Measurements from ENCODE around the gene ZDHHC5.

The ZDHHC5 gene

DNA sequence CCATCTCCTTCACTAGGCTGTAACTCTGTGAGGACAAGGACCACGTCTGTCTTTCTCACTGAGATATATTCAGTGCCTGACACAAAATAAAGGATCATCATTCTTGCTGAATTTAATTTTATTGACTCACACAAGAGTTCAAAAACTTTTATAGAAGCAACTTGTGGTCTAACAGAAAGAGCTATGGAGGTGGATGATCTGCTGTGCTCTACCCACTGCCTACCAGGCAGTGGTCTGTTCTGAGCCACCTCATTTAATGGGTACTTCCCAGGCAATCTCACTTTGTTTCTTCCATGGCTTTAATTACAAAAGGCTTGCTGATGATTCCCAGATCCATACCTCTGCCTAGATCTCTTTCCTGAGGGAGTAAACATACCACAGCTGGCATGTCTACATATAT, 79.0 kb downstream of the ZDHHC5 start:
- H3K4me3 ChIP-seq (ENCODE audit: low read length in 2 of 2) = no peak overlapping the region
- H3K27me3 ChIP-seq (ENCODE audit: control insufficient read depth in 2 of 2, insufficient read depth in 2 of 2, low read length in 2 of 2) = no peaks in the 10 kb centered on the region
- H3K27ac ChIP-seq (ENCODE audit: low read depth in 2 of 2, low read length in 2 of 2) = no peak overlapping the region
- no peaks in the 10 kb centered on the region for H3K9me3 ChIP-seq (ENCODE audit: control insufficient read depth in 2 of 2, low read length in 2 of 2)
- H3K36me3 ChIP-seq (ENCODE audit: control insufficient read depth in 2 of 2, insufficient read depth in 2 of 2, low read length in 2 of 2) = peaks cover 24 to 31% of the 10 kb centered on the region in 2 donors
- no peak overlapping the region for H3K9ac ChIP-seq (ENCODE audit: low read depth in 1 of 2, low read length in 2 of 2)
- H3K4me1 ChIP-seq (ENCODE audit: control insufficient read depth in 2 of 2, insufficient read depth in 2 of 2, low read length in 2 of 2) = peaks cover 10 to 11% of the 10 kb centered on the region in 2 donors

Measured in mucosa of rectum (tissue), 2 donors.